GM19463 (cell line): ENCODE measurements around the gene CLEC4F.

ENCODE experiments used
- ATAC-seq: cut with Tn5 transposase; IDR thresholded peaks from one replicate; pipeline ENCODE4 v1.9.1; 2021; ENCODE audit warnings: mild to moderate bottlenecking, moderate library complexity; ENCODE audit not compliant: unreplicated experiment

CLEC4F gene, protein sequence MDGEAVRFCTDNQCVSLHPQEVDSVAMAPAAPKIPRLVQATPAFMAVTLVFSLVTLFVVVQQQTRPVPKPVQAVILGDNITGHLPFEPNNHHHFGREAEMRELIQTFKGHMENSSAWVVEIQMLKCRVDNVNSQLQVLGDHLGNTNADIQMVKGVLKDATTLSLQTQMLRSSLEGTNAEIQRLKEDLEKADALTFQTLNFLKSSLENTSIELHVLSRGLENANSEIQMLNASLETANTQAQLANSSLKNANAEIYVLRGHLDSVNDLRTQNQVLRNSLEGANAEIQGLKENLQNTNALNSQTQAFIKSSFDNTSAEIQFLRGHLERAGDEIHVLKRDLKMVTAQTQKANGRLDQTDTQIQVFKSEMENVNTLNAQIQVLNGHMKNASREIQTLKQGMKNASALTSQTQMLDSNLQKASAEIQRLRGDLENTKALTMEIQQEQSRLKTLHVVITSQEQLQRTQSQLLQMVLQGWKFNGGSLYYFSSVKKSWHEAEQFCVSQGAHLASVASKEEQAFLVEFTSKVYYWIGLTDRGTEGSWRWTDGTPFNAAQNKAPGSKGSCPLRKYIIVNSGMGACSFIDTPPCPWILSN

GRCh38 chr2:70820499-70820898 is at the start of gene CLEC4F:
CLEC4F (minus strand) TSS chr2:70820599; CDS start chr2:70820523, 76 bp downstream.
- no peak for ATAC-seq

- no peak for ATAC-seq
These were observed 48.6 kb upstream of the CLEC4F start for GRCh38 chr2:70868970-70869369.

DNA sequence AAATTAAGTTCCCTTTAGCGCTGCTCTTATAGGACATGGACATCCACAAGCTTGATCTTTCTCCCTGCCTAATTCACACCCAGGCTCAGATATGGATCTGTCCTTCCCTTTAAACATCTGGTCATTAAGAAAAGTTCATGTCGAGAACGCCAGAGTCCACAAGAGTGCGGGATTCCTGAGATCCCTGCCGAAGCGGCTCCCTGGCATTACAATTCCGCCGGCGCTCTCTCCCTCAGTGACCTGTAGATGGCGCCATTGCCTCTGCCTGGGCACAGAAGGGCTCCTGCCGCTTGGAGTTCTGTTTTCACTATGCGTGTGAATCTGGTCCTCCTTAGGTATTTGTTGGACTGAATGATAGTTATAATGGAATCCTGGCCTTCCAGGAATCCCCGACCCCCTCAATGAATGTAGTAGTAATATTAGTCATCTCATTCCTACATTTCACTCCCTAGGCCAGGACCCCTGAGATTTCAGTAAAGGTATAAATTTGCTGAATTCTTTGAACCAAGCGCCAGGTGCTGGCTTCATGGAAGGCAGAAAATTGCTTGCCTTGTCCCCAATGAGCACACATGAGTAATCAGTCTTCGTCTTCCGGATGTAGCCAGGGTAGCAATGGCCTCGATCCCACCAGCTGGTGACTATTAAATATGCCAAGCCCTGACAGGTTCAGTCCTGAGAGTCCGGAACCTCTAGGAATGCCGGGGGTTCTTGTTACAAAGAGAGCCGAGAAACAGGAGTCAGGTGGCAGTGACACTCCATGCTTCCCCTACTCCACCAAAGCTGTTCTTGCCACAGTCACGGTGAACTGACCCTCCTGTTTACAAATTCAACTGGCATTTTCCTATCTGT is 41.6 kb upstream of the CLEC4F start:
- ATAC-seq, result no peak

GRCh38 chr2:70855667-70856066 is 35.3 kb upstream of the CLEC4F start:
- ATAC-seq, result no peak

DNA sequence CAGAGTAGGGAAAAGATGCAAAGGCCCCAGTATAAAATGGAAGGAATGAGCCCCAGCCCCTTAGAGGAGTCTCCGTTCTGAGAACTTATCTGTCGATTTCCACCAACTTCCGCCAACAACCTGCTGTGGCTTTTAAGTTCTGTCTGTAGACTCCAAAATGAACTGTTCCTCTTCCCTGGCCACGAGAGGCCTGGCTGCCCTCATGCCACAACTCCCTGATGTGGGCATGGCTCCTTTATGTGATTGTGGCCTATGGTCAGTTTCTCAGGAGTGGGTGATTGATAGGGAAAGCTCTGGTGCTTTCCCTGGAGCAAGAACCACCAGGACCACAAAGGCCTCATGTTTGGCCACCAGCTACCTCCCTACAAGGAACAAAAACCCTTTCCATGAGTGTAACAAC is 34.0 kb upstream of the CLEC4F start:
- no peak for ATAC-seq

- no peak for ATAC-seq
These were observed 32.4 kb upstream of the CLEC4F start for GRCh38 chr2:70852824-70853223.

DNA sequence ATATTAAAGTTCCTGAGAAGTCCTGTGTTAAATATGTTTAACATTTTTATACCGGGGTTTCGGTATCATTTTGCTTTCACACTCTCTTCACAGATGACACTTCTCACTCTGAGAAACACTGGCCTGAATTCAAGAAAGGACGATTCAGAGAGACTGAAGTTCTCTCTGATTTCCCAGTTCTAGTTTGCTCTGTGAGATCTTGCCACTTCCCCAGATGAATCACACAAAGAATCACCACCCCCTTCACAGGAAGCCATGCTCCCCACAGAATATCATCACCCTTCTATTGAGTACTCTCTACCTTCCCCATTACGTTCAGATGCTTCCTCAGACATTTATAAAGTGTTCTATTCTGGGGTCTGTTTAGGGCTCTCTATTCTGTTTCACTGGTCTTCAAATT is 31.3 kb upstream of the CLEC4F start:
- no peak for ATAC-seq

- no peak for ATAC-seq
These were observed 30.5 kb upstream of the CLEC4F start for GRCh38 chr2:70850925-70851324.

DNA sequence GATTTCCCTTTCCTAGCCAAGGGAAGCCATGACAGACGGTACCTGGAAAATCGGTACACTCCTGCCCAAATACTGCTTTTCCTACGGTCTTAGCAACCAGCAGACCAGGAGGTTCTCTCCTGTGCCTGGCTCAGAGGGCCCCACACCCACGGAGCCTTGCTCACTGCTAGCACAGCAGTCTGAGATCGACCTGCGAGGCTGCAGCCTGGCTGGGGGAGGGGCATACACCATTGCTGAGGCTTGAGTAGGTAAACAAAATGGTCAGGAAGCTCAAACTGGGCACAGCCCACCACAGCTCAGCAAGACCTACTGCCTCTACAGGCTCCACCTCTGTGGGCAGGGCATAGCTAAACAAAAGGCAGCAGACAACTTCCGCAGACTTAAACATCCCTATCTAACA is 22.0 kb upstream of the CLEC4F start:
- ATAC-seq, result no peak

DNA sequence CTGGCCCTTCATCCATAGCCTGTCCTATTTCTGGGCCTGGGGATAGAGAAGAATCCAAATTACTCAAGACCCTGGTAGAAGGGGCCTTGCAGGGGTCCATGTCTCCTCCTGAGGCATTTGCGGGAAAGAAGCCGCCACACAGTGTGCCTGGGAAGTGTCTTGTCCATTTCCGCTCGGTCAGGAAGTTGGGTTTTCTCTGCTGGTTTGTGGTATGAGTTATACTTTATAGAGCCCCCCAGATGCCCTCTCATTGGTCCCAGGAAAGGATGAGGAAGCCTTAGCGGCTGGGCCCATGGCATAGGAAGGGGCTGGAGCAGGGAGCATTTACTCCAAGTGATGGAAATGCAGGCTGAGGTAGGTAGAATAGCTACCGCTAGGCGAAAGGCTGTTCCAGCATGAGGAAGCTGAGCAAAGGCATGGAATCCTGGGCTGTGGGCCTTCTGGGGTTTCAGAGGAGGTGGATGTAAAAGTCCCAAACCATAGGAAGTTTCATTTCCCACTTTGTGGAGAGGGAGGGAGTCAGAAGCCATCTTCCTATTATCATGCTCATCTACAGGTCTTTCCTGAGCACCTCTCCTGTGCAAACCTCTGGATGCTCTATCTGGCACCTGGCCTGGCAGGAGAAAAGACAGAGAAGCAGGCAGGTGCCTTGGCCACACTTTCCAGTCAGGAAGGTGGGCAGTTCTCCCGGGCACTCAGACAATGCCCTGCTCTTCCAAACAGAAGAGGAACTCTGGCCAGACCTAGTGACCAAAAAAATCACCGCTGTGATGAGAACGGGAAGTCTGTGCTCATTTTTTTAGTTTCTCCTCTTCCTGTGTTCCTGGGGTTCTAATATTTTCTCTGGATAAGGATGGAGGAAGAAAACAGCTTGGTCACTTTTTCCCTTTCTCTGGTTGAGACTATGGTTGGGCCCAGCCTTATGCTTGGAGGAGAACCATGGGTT is 17.9 kb upstream of the CLEC4F start:
- ATAC-seq, result no peak

GRCh38 chr2:70835643-70836042 is 15.2 kb upstream of the CLEC4F start, which contains the start of gene CD207:
CD207 (minus strand) TSS chr2:70835816; CDS start chr2:70835776, 40 bp downstream.
- no peak for ATAC-seq

- ATAC-seq, result no peak
These were observed 14.5 kb upstream of the CLEC4F start for GRCh38 chr2:70834881-70835280.

DNA sequence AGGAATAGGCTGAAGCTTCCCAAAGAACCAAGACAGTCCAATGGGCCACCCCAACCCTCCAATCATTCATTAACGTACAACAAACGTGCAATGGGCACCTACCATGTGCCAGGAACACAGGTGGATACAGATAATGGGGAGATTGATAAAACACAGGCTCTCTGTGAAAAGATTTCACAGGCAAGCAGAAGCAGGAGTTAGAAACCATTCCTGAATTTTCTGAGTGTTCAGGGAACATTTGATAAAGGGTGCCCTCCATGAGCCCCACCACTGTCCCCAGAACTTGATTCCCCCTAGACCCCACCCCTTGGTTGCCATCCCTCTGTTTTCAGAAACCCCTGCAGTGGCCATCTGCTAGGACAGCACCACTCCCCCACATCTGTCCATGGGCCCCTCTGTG is 13.7 kb upstream of the CLEC4F start:
- no peak for ATAC-seq

DNA sequence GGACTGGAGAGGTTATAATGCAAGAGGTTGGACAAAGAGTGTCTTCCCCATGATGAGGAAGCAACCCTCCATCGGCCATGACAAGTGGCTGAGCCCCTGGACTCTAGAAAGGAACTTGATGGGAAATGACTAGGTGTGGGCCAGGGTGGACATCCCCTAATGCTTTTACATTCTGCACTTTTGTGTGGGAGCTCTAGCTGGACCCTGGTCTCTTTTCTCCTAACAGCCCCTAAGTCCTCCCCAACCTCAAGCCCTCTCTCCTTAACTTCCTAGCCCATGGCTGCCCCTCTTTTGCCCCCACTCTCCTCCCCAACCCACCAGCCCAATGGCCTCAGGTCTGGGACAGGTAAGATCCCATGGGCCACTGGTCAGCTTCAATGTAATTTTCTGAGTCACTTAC is 12.8 kb upstream of the CLEC4F start:
- no peak for ATAC-seq

DNA sequence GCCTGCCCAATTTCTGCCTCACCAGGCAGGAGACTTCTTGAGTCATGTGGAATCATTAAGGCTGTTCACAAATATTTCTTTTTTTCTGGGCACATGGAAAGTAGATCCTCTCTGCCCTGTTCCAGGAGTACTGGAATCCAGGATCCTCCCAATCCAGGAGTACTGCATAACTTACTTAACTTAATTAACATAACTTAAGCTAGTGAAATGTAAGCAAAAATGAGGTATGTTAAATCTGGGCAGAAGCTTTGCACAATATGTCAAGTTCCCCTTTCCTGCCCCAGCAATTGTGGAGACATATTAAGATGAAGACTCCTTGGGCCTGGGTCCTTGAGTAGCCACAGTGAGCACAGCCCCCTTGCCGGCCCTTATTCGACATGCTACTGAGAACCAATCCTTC is 12.0 kb upstream of the CLEC4F start:
- no peak for ATAC-seq

GRCh38 chr2:70831861-70832260 is 11.5 kb upstream of the CLEC4F start:
- no peak for ATAC-seq

DNA sequence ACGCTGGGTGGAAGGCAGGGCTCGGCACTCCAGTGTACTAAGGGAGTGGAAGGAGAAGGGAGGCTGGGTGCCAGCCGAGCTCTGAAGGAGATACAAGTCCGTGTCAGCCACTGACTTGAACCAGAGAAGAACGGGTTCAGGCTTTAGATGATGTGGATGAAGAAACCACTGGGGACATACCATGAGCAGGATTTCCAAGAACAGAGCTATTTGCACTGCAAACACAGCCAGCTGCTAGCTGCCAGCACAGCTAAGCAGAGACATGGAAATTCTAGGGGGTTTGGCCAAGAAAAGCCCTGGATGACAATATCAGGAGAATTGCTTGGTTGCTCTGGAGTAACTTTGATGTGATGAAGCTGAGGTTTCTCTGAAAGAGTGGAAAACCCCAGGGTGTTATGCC is 10.0 kb upstream of the CLEC4F start:
- no peak for ATAC-seq

DNA sequence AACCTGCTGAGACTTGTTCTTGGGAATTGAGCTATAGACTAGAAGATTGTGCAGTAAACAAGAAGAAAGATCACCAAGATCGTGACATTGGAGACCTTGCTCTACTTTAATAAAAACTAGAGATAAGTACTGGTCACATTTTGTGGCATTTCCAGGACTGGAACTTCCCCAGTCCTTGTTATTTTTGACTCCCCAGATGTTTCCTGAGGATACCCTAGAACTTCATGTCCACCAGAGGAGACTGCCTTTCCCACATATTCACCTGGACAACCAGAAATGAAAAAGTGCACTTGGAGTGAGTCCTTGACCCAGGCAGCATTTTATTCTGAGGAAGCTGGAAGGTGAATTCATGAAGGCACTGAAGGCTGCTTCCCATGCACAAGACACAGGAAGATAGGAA is 9.5 kb upstream of the CLEC4F start:
- ATAC-seq, result no peak

- no peak for ATAC-seq
These were observed 8.8 kb upstream of the CLEC4F start for GRCh38 chr2:70828914-70829824.
